Measurements from ENCODE around the gene MRPS18A. TPM values are rescaled to one million over a fixed set of nuclear protein-coding genes. Genes with fewer than 3 reads are reported as not detected.

MRPS18A gene
- total RNA-seq, result 10 to 100 TPM; 34.8 to 36.5 TPM
- long read RNA-seq, partial matches to known transcripts, result 0 of 5 reads
- long read RNA-seq, other reads (novel, unspliced or antisense), result 0 of 5 reads

- peak; percentile 83 for DNase-seq
- peak; percentile 98 to 99 for ATAC-seq
- intact Hi-C loops (cut with DNase I), result no loop called here
Observed at GRCh38 chr6:43687437-43688347, at the start of gene MRPS18A. MRPS18A (minus strand) TSS chr6:43687791; CDS start chr6:43687779, 12 bp downstream.

DNA sequence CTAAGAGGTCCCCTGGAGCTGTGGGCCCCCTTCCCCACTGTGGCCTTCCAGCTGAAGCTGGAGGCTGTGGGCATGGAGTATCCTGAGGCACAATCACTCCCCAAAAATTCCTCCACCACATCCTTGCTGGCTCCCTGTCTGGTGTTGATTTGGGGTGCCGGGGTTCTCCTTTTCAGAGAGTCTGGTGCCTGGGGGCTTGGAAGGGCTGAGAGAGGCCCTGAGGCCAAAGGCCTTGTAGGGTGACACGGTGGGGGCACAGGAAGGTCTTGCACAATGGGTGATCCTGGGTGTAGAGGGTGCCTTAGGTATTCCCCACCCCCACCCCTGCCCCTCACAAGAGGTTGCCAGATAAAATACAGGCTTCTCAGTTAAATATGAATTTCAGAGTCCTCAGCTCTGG is 49.3 kb upstream of the MRPS18A start:
- intact Hi-C loops (cut with DNase I), result no loop called here
- ATAC-seq, result no peak
- no peak for DNase-seq

- intact Hi-C loops (cut with DNase I), result no loop called here
- ATAC-seq, result no peak
- DNase-seq, result no peak
Observed at GRCh38 chr6:43736211-43736786, 48.7 kb upstream of the MRPS18A start.

- no peak for DNase-seq
- intact Hi-C loops (cut with DNase I), result no loop called here
- no peak for ATAC-seq
Observed at GRCh38 chr6:43735642-43736199, 48.1 kb upstream of the MRPS18A start.

GRCh38 chr6:43734294-43734665 is 46.7 kb upstream of the MRPS18A start:
- intact Hi-C loops (cut with DNase I), result no loop called here
- no peak for DNase-seq
- ATAC-seq, result no peak

DNA sequence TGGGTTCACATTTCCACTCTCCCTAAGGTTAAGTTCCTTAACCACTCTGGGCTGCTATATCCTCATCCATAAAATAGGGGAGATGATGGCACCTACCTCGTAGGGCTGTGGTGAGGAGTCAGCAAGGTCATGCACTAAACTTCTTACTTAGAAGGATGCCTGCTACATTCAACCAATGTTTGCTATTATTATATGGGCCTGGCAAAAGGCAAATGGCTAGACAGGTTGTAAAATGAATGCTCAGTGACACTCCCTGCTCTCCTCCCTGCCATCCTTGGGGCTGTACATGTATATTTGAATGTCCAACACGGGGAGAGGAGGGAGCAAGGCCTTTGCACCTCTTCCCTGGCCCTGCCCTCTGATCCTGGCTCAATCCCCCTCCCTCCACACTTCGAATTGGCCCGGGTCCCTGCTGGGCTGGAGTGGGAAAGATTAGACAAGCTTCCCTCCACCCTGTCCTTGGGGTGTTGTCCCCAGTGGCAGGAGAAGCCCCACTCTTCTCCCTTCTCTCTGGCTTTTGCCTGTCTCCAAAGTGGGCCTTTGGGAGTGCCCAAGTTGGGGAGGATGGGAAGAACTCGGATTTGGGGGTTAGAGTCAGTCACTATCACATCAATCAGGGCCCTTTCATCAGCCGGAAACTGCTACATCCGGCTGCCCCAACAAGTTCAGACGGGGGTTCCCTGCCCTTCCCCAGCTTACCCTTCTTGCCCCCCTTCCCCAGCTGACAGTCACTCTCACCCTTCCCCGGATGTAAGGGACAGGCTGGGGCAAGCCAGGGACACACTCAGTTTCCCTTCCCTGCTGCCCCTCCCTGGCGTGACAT is 46.1 kb upstream of the MRPS18A start:
- no peak for ATAC-seq
- no peak for DNase-seq
- intact Hi-C loops (cut with DNase I), result no loop called here

GRCh38 chr6:43730634-43731033 is 43.0 kb upstream of the MRPS18A start:
- intact Hi-C loops (cut with DNase I), result no loop called here
- DNase-seq, result no peak
- ATAC-seq, result no peak

- intact Hi-C loops (cut with DNase I), result loop anchor here in 1 of 2 donors (5.0 kb wide), 1 partner anchor 38 kb away; no protein-coding TSS in a partner anchor
- no peak for DNase-seq
- no peak for ATAC-seq
Observed at GRCh38 chr6:43729537-43729936, 41.9 kb upstream of the MRPS18A start.

GRCh38 chr6:43728586-43728985 is 41.0 kb upstream of the MRPS18A start:
- DNase-seq (no peak), ATAC-seq (peak in 1 of 2 donors; percentile 40)
- intact Hi-C loops (cut with DNase I), result loop anchor here in 1 of 2 donors (5.0 kb wide), 1 partner anchor 39 kb away; no protein-coding TSS in a partner anchor

- intact Hi-C loops (cut with DNase I), result loop anchor here in 1 of 2 donors (2.0 to 5.0 kb wide), 2 partner anchors 40 to 351 kb away; no protein-coding TSS in a partner anchor
- ATAC-seq (no peak), DNase-seq (no peak)
Observed at GRCh38 chr6:43727634-43728033, 40.0 kb upstream of the MRPS18A start.

DNA sequence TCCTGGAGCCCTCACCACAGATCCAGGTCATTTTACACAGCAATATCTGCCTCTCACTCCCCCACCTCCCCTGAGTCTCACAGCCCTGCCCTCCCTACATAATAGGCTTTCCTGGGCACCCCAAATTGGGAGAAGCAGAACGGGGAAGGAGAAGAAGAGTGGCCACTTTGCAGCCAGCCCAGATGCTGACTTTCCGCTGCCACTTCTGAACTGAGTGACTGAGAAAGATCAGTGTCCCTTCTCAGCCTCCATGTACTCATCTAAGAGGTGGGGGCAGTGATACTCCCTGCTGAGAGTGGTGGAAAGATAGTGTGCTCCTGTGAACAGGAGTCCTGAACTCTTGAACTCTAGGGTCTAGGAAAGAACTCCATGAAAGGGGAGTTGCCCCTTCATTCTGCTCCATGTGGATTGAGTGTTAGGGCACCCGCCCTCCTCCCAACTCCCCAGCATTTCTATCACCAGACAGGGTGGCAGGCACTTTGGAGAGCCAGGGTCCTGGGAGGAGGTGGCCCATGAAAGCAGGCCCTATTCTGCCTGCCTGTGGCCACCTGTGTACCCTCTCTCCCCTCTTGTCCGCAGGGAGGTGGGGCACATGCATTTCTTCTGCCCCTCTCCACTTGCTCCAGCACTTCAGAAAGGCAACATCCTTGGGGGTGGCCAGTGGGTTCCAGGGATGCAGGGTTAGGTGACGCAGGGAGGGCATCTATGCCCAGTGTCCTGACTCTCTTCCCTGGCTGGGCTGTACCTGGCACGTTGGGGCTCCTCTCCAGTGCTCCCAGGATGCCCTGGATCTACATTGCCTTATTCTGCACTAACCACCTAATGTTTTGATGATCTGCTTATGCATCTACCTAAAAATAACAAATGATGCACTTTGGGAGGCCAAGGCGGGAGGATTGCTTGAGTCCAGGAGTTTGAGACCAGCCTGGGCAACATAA is 38.3 kb upstream of the MRPS18A start:
- intact Hi-C loops (cut with DNase I), result loop anchor here in 1 of 2 donors (2.0 to 5.0 kb wide), 2 partner anchors 41 to 353 kb away; no protein-coding TSS in a partner anchor

GRCh38 chr6:43724914-43725642 is 37.5 kb upstream of the MRPS18A start:
- intact Hi-C loops (cut with DNase I), result loop anchor here in 1 of 2 donors (5.0 kb wide), 1 partner anchor 42 kb away; no protein-coding TSS in a partner anchor
- ATAC-seq (peak; percentile 87 to 89), DNase-seq (peak; percentile 81)

More for the DNA sequence above, 38.3 kb upstream of the MRPS18A start:
- DNase-seq (no peak), ATAC-seq (no peak)

DNA sequence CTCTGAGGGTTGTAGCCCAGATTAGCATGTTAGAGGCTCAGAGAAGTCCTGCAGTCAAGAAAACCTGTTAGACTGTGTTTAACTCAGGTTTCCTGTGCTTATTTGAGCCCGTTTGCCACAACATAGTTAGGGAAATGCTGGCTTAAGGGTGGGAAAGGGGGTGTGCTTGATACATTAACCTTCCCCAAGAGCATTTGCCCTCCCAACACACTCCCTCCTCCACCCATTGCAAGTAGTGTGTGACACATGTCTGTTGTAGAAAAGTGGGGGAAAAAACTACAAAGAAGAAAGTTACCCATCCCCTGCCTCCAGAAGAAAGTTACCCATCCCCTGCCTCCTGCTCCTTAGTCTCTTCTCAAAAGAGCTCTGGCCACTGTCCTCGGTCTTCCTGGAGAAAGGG is 36.8 kb upstream of the MRPS18A start:
- ATAC-seq (no peak), DNase-seq (no peak)
- intact Hi-C loops (cut with DNase I), result no loop called here

GRCh38 chr6:43723737-43724295 is 36.2 kb upstream of the MRPS18A start:
- ATAC-seq (peak; percentile 80 to 85), DNase-seq (peak; percentile 62)
- intact Hi-C loops (cut with DNase I), result loop anchor here in 1 of 2 donors (2.0 kb wide), 1 partner anchor 357 kb away; no protein-coding TSS in a partner anchor

DNA sequence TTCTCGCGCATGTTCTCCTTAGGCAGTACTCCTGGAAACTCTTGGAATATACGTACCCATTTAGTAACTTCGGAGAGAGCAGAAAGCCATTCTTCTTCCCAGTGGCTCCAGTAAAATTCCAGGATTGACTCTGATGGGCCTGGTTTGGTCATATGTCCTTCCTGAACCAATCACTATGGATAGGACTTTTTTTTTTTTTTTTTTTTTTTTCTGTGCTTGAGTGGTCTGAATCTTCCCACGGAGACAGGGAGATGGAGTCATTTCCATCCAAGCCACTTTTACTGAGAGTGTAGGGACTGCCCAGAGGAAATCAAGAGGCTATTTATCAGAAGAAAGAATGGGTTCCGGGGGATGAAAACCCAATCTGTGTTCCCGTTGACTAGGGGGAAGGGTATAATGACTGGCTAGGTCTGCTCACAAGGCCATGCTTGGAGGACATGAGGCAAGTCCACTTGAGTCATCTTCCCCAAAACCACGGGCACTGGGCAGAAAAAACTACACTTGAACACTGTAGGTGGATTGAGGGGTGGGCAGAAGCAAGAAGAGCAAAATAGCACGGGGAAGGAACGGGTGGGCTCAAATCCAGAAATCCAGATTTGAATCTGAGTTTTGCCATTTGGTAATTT is 35.4 kb upstream of the MRPS18A start:
- intact Hi-C loops (cut with DNase I), result loop anchor here in 1 of 2 donors (2.0 kb wide), 1 partner anchor 358 kb away; no protein-coding TSS in a partner anchor
- DNase-seq, result no peak
- no peak for ATAC-seq

DNA sequence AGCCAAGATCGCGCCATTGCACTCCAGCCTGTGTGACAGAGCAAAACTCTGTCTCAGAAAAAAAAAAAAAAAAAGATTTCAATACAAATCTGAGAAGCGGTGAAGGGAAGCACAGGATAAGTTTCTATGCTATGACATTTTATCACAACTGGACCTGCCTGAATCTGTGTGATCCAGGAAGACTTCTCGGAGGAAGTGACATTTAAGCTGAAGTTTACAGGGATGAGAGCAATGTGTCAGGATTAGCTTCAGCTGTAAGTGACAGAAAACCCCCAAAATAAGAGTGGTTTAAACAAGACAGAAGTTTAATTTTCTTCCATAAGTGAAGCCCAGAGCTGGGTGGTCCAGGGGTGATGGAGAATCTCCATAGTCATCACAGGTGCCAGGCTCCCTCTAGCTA is 33.4 kb upstream of the MRPS18A start:
- intact Hi-C loops (cut with DNase I), result no loop called here
- ATAC-seq, result no peak
- DNase-seq, result no peak

Measured in left cardiac atrium (tissue), 4 donors.